Naive thymus-derived CD4-positive, alpha-beta T cell (primary cell): ENCODE measurements around the gene B4GALNT3. TPM values are rescaled to one million over a fixed set of nuclear protein-coding genes. Genes with fewer than 3 reads are reported as not detected.

Experiments
- ATAC-seq: fragments of 150-1000 bp; cut with Tn5 transposase; 2 replicates; pipeline ENCODE4 v1.10.0; 2021; ENCODE audit warnings: mild to moderate bottlenecking, moderate library complexity
- CTCF ChIA-PET: fragments of 350-600 bp; sonication (Branson Sonifier 250); formaldehyde crosslinking; loops from one replicate; lab custom pipeline; 2021; ENCODE audit warnings: antibody characterized with exemption; lab: Charles Lee
- POLR2A ChIA-PET: fragments of 350-600 bp; sonication (Branson Sonifier 250); formaldehyde crosslinking; loops from one replicate; lab custom pipeline; 2021; ENCODE audit warnings: antibody characterized with exemption, inconsistent platforms; lab: Charles Lee
- DNase-seq, 9 donors: peaks; one replicate each; pipeline versions ENCODE4 v3.0.0 to v3.0.0-alpha.2; 2020 to 2022; ENCODE audit warnings: mixed read lengths in 1 of 9
- H3K27ac ChIP-seq: one replicate; pipeline ENCODE4 v1.7.0; 2013; ENCODE audit warnings: mild to moderate bottlenecking, low read depth, low read length, moderate library complexity
- H3K27me3 ChIP-seq, 2 donors: one replicate each; pipeline ENCODE4 v1.7.0; 2013; ENCODE audit warnings: low read length in 2 of 2, mild to moderate bottlenecking in 2 of 2, moderate library complexity in 2 of 2; ENCODE audit not compliant: control insufficient read depth in 2 of 2, insufficient read depth in 2 of 2
- H3K36me3 ChIP-seq, 3 experiments: 1 replicate in 2 of 3; 2 replicates in 1 of 3; pipeline ENCODE4 v1.7.0; 2013; ENCODE audit warnings: low read length in 3 of 3, mild to moderate bottlenecking in 3 of 3, moderate library complexity in 1 of 3; ENCODE audit not compliant: insufficient read depth in 3 of 3, control insufficient read depth in 2 of 3
- H3K4me1 ChIP-seq, 2 donors: one replicate each; pipeline ENCODE4 v1.7.0; 2013; ENCODE audit warnings: low read length in 2 of 2, mild to moderate bottlenecking in 2 of 2, moderate library complexity in 1 of 2; ENCODE audit not compliant: control insufficient read depth in 2 of 2, insufficient read depth in 2 of 2
- H3K4me3 ChIP-seq: 2 replicates; pipeline ENCODE4 v1.7.0; 2013; ENCODE audit warnings: mild to moderate bottlenecking, low read length
- H3K9me3 ChIP-seq, 3 experiments: 1 replicate in 2 of 3; 2 replicates in 1 of 3; pipeline ENCODE4 v1.7.0; 2013; ENCODE audit warnings: low read length in 3 of 3; ENCODE audit not compliant: control insufficient read depth in 2 of 3
- H3K27ac Mint-ChIP-seq, 9 donors: one replicate each; pipeline ENCODE4 v1.8.0; 2020 to 2022; ENCODE audit warnings: mixed read lengths in 9 of 9, mild to moderate bottlenecking in 8 of 9, moderate library complexity in 5 of 9, inconsistent platforms in 2 of 9
- H3K27me3 Mint-ChIP-seq, 5 donors: one replicate each; pipeline ENCODE4 v1.8.0; 2021 to 2022; ENCODE audit warnings: mixed read lengths in 5 of 5, mild to moderate bottlenecking in 1 of 5
- H3K36me3 Mint-ChIP-seq, 5 donors: one replicate each; pipeline ENCODE4 v1.8.0; 2020 to 2022; ENCODE audit warnings: mixed read lengths in 5 of 5, mild to moderate bottlenecking in 3 of 5, inconsistent platforms in 1 of 5
- H3K4me1 Mint-ChIP-seq, 7 donors: one replicate each; pipeline ENCODE4 v1.8.0; 2020 to 2022; ENCODE audit warnings: mixed read lengths in 7 of 7, mild to moderate bottlenecking in 3 of 7, inconsistent platforms in 1 of 7
- H3K4me3 Mint-ChIP-seq, 10 donors: one replicate each; pipeline ENCODE4 v1.8.0; 2020 to 2022; ENCODE audit warnings: mild to moderate bottlenecking in 10 of 10, mixed read lengths in 10 of 10, moderate library complexity in 6 of 10, inconsistent platforms in 2 of 10
- H3K9me3 Mint-ChIP-seq, 11 donors: one replicate each; pipeline ENCODE4 v1.8.0; 2020 to 2022; ENCODE audit warnings: mixed read lengths in 11 of 11, mild to moderate bottlenecking in 4 of 11, inconsistent platforms in 1 of 11, moderate library complexity in 1 of 11
- intact Hi-C, 2 donors: fragments of 100-400 bp; cut with micrococcal nuclease; formaldehyde crosslinking; loops; one replicate each; pipeline ENCODE4 v1.15.1; 2023
- polyA plus RNA-seq, 2 donors: library from polyadenylated mRNA; unstranded; fragments of 300-500 nt; fragmentation: Illumina TruSeq; gene quantifications; one replicate each; pipeline ENCODE4 v1.2.3, GENCODE V29; 2021
- total RNA-seq, 6 experiments: library from RNA in 5 of 6; stranded (reverse) in 5 of 6; gene quantifications; 1 replicate in 5 of 6; 2 replicates in 1 of 6; pipeline ENCODE4 v1.2.3 and lab custom pipeline; 2021 to 2026

The B4GALNT3 gene
- total and polyA plus RNA-seq, 7 experiments from 2014 or later, result 0.21 to 12.2 (median 1.3) TPM

DNA sequence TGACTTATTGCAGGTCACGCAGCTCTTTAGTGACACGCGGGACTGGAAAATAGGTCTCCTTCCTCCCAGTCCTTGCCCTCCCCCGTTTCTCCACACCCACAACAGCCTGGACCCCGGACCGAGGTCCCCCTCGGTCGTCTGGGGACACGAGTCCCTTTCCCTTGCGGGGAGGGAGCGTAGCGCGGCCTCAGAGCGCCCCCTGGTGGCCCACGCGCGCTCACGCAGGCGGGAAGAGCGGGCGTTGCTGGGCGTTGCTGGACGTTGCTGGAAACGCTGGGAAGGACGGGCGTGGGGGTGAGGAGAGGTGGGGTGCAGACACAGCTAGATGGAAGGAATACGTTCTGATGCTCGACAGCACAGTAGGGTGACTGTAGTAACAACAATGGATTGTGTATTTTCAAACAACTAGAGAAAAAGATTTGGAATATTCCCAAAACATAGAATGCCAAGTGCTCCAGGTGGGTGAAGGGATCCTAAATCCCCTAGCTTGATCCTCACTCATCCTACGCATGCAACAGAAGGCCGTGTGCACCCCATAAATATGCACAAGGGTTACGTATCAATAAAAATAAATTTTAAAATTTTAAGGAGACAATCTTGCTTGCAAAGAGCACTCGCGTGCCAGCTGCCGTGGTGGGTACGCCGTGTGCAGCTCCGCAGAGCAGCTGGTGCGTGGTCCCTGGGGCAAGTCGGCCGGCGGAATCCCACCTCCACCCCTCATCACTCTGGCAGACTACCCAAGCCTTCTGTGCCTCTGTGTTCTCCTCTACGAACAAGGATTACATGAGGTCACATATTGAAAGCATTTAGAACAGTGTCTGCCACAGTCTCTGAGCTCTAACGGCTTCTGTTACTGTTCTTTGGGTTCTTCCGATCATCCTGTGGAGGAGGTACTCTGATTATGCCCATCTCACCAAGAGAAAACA lies 87.4 kb downstream of the B4GALNT3 start:
- peak; percentile 41 to 84 (median 55) for DNase-seq
- H3K27me3 Mint-ChIP-seq, result peaks cover 11 to 20% (median 18%) of the 10 kb centered on the region in 5 donors
- peak overlapping the region in 3 of 9 donors; percentile 54 to 74 (median 62) for H3K27ac Mint-ChIP-seq
- Histone ChIP-seq H3K9me3 (no peaks in the 10 kb centered on the region), H3K36me3 (no peaks in the 10 kb centered on the region), H3K27ac (no peak overlapping the region), H3K4me1 (peaks cover 0 to 19% of the 10 kb centered on the region in 2 donors), H3K4me3 (no peak overlapping the region), H3K27me3 (peaks cover 0 to 2% of the 10 kb centered on the region in 2 donors)
- intact Hi-C loops, result loop anchor here (1.0 to 2.0 kb wide), 4 partner anchors 16 to 105 kb away; no protein-coding TSS in a partner anchor
- ATAC-seq, result peak; percentile 88
- ChIA-PET POLR2A (interaction anchor here (1.1 kb wide), 1 partner anchor 18 kb away, joined by 3 read pairs; no protein-coding TSS in a partner anchor), CTCF (interaction anchor here (0.6 to 2.9 kb wide), 17 partner anchors 8 to 1267 kb away, joined by 3 to 39 read pairs (median 4); partner anchors contain the start of gene CCDC77)
- no peaks in the 10 kb centered on the region for H3K9me3 Mint-ChIP-seq
- H3K4me3 Mint-ChIP-seq, result peak overlapping the region in 5 of 10 donors; percentile 25 to 51 (median 38)
- peaks cover 28 to 62% (median 37%) of the 10 kb centered on the region in 7 donors for H3K4me1 Mint-ChIP-seq
- peaks cover 0 to 4% (median 3%) of the 10 kb centered on the region in 5 donors for H3K36me3 Mint-ChIP-seq

DNA sequence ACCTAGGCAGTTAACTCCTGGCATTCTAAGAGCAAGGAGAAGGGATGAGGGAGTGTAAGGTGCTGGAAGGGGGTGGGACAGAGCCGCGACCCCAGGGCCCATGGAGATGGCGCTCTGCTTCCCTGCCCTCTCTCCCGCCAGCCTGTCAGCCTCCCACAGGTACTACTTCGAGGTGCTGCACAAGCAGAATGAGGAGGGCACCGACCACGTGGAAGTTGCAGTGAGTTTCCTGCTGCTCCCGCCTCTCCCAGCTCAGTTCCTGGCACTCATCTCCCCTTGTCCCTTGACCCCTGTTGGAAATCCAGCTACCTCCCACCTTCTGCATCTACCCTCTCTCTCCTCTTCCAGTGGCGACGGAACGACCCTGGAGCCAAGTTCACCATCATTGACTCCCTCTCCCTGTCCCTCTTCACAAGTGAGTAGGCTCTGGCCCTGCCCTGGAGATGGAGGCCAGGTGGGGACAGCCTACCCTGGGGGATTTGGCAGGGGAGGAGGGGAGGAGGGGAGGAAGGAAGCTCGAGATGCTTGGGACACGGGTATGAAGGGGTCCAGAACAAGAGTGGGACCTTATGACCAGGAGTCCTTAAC lies 88.2 kb downstream of the B4GALNT3 start:
- POLR2A ChIA-PET, result interaction anchor here (1.1 kb wide), 1 partner anchor 17 kb away, joined by 3 read pairs; no protein-coding TSS in a partner anchor
- Mint-ChIP-seq H3K27ac (peak overlapping the region in 2 of 9 donors; percentile 62 to 64), H3K4me1 (peaks cover 34 to 68% (median 44%) of the 10 kb centered on the region in 7 donors)

DNA sequence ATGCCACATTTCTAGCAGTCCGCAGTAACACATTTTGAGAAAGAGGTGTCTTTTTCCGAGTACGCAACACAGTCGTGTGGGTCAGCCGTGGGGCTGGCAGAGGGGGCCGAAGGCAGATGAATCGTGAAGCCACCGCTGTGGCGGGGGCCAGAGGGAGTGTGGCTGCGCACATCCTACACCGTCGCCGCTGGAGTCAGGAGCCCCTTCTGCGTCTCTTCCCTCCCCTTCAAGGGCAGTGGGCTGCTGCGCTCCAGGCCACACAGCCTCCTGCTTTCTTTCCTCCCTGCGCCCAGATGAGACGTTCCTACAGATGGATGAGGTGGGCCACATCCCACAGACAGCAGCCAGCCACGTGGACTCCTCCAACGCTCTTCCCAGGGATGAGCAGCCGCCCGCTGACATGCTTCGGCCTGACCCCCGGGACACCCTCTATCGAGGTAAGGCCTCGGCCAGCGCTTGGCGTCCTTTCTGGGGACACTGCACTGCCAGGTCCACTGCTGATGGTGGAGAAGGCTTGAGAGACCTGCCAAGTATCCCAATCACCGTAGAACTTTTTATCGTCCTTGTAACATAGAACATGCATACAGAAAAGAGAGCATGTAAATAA lies 89.8 kb downstream of the B4GALNT3 start:
- no peak overlapping the region for H3K27ac ChIP-seq
- H3K36me3 ChIP-seq, result no peaks in the 10 kb centered on the region
- H3K9me3 ChIP-seq, result no peaks in the 10 kb centered on the region
- DNase-seq (no peak), ATAC-seq (no peak)
- intact Hi-C loops, result no loop called here
- H3K4me1 ChIP-seq, result peaks cover 10 to 42% of the 10 kb centered on the region in 2 donors
- POLR2A ChIA-PET, result no interaction called here
- Mint-ChIP-seq H3K27me3 (peaks cover 7 to 15% (median 11%) of the 10 kb centered on the region in 5 donors), H3K4me1 (peaks cover 45 to 77% (median 53%) of the 10 kb centered on the region in 7 donors), H3K4me3 (no peak overlapping the region), H3K27ac (peak overlapping the region in 2 of 9 donors; percentile 39 to 41), H3K36me3 (peaks cover 0 to 7% (median under 1%) of the 10 kb centered on the region in 5 donors), H3K9me3 (no peaks in the 10 kb centered on the region)
- CTCF ChIA-PET, result interaction anchor here (2.1 kb wide), 1 partner anchor 101 kb away, joined by 4 read pairs; no protein-coding TSS in a partner anchor
- no peak overlapping the region for H3K4me3 ChIP-seq
- peaks cover 0 to 2% of the 10 kb centered on the region in 2 donors for H3K27me3 ChIP-seq

More for the DNA sequence above, 88.2 kb downstream of the B4GALNT3 start:
- no peaks in the 10 kb centered on the region for H3K9me3 ChIP-seq
- no peaks in the 10 kb centered on the region for H3K9me3 Mint-ChIP-seq
- ATAC-seq (no peak), DNase-seq (no peak)
- peaks cover 0 to 4% (median 3%) of the 10 kb centered on the region in 5 donors for H3K36me3 Mint-ChIP-seq
- CTCF ChIA-PET, result interaction anchor here (0.6 to 2.9 kb wide), 16 partner anchors 8 to 246 kb away, joined by 3 to 39 read pairs (median 4); partner anchors contain the start of gene CCDC77
- H3K4me3 ChIP-seq, result no peak overlapping the region
- intact Hi-C loops, result loop anchor here (1.0 to 2.0 kb wide), 4 partner anchors 15 to 106 kb away; no protein-coding TSS in a partner anchor
- peaks cover 0 to 27% of the 10 kb centered on the region in 2 donors for H3K4me1 ChIP-seq
- no peak overlapping the region for H3K4me3 Mint-ChIP-seq
- no peaks in the 10 kb centered on the region for H3K36me3 ChIP-seq
- H3K27me3 Mint-ChIP-seq, result peaks cover 11 to 20% (median 16%) of the 10 kb centered on the region in 5 donors
- peaks cover 0 to 2% of the 10 kb centered on the region in 2 donors for H3K27me3 ChIP-seq
- no peak overlapping the region for H3K27ac ChIP-seq

DNA sequence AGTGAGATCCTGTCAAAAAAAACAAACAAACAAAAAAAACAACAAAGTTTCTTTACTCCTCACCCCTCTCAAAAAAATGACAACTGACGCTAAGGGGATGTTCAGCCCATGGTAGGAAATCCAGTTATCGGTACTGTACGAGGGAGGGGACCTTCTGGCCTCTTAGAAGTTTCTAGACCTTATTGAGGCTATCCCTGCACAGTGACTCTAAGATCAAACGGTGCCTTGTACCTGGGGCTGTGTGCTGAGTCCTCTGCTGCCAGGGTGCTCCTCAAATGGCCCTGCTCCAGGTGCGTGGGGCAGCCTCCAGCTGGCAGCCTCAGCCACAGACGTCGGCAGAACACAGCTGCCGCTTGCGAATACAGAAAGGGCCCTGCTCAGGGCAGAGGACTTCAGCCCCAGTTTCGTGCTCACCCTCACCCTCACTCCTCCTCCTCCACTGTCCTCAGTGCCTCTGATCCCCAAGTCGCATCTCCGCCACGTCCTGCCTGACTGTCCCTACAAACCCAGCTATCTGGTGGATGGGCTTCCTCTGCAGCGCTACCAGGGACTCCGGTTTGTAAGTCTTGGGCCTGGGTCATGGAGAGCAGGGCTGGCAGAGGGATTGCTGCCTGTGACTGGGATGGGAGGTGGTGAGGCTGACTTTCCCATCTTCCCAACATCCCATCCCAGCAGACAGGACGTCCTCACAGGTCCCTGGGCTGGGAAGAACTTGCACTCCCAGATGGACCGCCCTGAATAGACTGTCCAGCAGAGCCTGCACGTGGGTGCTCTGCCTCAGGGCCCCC lies 90.9 kb downstream of the B4GALNT3 start:
- Mint-ChIP-seq H3K4me3 (no peak overlapping the region), H3K4me1 (peaks cover 45 to 77% (median 58%) of the 10 kb centered on the region in 7 donors), H3K27ac (peak overlapping the region in 5 of 9 donors; percentile 22 to 92 (median 39)), H3K9me3 (no peaks in the 10 kb centered on the region), H3K36me3 (peaks cover 0 to 12% (median 0%) of the 10 kb centered on the region in 5 donors), H3K27me3 (peaks cover 0 to 8% (median 3%) of the 10 kb centered on the region in 5 donors)
- ChIA-PET POLR2A (interaction anchor here (0.6 to 2.6 kb wide), 3 partner anchors 12 to 161 kb away, joined by 3 to 7 read pairs (median 3); partner anchors contain the start of gene KDM5A), CTCF (interaction anchor here (1.0 to 1.7 kb wide), 2 partner anchors 10 to 108 kb away, joined by 5 read pairs; no protein-coding TSS in a partner anchor)
- H3K9me3 ChIP-seq, result no peaks in the 10 kb centered on the region
- peaks cover 10 to 42% of the 10 kb centered on the region in 2 donors for H3K4me1 ChIP-seq
- ATAC-seq (no peak), DNase-seq (no peak)
- no peaks in the 10 kb centered on the region for H3K27me3 ChIP-seq
- H3K27ac ChIP-seq, result no peak overlapping the region
- intact Hi-C loops, result no loop called here
- H3K4me3 ChIP-seq, result no peak overlapping the region
- no peaks in the 10 kb centered on the region for H3K36me3 ChIP-seq

DNA sequence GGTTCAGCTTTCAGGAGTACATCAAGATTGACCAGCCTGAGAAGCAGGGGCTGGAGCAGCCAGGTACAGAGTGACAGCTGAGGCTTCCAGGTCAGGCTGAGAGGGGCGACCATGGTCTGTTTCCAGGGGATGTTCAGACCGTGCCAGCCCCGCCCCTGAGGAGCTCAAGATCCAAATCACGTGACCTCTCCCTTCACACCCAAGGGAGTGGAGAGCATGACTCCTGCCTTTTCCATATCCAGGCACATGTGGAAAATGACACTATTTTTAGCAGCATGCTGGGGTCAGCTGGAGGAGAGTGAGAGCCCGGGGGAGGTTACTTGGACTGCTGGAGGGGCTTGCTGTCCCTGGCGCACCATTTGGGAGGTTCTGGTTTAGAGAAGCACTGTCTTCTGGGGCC lies 92.7 kb downstream of the B4GALNT3 start:
- H3K4me1 ChIP-seq, result peaks cover 10 to 32% of the 10 kb centered on the region in 2 donors
- H3K36me3 ChIP-seq, result no peaks in the 10 kb centered on the region
- Mint-ChIP-seq H3K27ac (peak overlapping the region in 8 of 9 donors; percentile 17 to 95 (median 82)), H3K27me3 (peaks cover 0 to 3% (median 0%) of the 10 kb centered on the region in 5 donors), H3K9me3 (no peaks in the 10 kb centered on the region), H3K36me3 (peaks cover 0 to 19% (median 0%) of the 10 kb centered on the region in 5 donors), H3K4me1 (peaks cover 42 to 72% (median 59%) of the 10 kb centered on the region in 7 donors), H3K4me3 (peak overlapping the region in 8 of 10 donors; percentile 13 to 96 (median 82))
- no peak overlapping the region for H3K4me3 ChIP-seq
- intact Hi-C loops, result no loop called here
- no peak for ATAC-seq
- no peaks in the 10 kb centered on the region for H3K27me3 ChIP-seq
- ChIA-PET POLR2A (interaction anchor here (2.6 kb wide), 1 partner anchor 14 kb away, joined by 7 read pairs; no protein-coding TSS in a partner anchor), CTCF (interaction anchor here (1.2 to 1.7 kb wide), 2 partner anchors 17 to 110 kb away, joined by 4 to 5 read pairs; no protein-coding TSS in a partner anchor)
- no peak for DNase-seq
- H3K27ac ChIP-seq, result no peak overlapping the region
- H3K9me3 ChIP-seq, result no peaks in the 10 kb centered on the region
